Measurements from ENCODE around the gene SYTL5. TPM values are rescaled to one million over a fixed set of nuclear protein-coding genes. Genes with fewer than 3 reads are reported as not detected.
A peak's percentile ranks its signal among the peaks of the same experiment; 100 is the strongest.

SYTL5 gene
- total RNA-seq, 6 experiments from 2014 or later = 1.1 to 2.9 (median 2.4) TPM

DNA sequence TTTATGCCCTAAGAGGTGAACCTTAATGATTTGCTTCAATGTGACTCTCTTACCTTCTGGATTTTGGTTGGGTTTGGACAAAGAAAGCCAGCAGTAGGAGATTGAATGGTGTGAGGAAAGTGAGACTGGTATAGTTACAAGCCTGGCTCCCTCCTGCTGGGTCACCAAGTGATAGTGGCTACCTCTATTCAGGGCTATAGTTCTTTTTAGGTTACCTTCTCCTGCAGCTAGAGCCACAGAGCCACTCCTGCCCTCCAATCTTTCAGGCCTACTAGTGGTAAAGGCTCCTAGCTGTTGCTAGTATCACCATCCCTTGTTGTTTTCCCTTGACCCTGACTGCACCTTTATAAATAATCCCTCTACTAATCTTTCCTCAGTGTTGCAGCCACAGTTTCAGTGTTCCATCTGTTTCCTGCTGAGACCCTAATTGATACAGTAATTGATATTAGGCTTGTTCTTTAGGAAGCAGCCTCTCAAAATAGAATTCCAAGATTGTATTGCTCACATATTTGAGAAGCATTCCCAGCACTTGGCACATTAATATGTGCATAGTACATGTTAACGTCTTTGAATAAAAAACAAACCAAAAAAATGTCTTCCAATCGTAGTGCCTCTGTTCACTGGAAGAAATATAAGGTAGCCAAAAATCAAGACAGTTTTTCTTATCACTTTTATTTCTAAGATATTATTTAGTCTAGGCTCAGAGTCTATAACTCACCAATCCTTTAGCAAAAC is 132.0 kb downstream of the SYTL5 start:
- TF ChIP-seq POLR2A (IDR thresholded peaks at IDR 0.05) = no peak
- TF ChIP-seq, protein P1, sequence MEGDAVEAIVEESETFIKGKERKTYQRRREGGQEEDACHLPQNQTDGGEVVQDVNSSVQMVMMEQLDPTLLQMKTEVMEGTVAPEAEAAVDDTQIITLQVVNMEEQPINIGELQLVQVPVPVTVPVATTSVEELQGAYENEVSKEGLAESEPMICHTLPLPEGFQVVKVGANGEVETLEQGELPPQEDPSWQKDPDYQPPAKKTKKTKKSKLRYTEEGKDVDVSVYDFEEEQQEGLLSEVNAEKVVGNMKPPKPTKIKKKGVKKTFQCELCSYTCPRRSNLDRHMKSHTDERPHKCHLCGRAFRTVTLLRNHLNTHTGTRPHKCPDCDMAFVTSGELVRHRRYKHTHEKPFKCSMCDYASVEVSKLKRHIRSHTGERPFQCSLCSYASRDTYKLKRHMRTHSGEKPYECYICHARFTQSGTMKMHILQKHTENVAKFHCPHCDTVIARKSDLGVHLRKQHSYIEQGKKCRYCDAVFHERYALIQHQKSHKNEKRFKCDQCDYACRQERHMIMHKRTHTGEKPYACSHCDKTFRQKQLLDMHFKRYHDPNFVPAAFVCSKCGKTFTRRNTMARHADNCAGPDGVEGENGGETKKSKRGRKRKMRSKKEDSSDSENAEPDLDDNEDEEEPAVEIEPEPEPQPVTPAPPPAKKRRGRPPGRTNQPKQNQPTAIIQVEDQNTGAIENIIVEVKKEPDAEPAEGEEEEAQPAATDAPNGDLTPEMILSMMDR (IDR thresholded peaks at IDR 0.05) = no peak
- Histone ChIP-seq H3K27me3 (no peaks in the 10 kb centered on the region), H3K4me3 (no peak overlapping the region), H3K36me3 (no peaks in the 10 kb centered on the region), H3K9me3 (no peaks in the 10 kb centered on the region), H3K27ac (no peak overlapping the region), H3K4me1 (no peaks in the 10 kb centered on the region)
- ATAC-seq (no peak), DNase-seq (no peak)
- intact Hi-C loops (cut with DNase I) = no loop called here
- WGBS (ENCODE audit: insufficient coverage, low coverage, low lambda C conversion rate, missing lambda C conversion rate) = 36% methylated on average over 2 of the region's 2 CpGs

DNA sequence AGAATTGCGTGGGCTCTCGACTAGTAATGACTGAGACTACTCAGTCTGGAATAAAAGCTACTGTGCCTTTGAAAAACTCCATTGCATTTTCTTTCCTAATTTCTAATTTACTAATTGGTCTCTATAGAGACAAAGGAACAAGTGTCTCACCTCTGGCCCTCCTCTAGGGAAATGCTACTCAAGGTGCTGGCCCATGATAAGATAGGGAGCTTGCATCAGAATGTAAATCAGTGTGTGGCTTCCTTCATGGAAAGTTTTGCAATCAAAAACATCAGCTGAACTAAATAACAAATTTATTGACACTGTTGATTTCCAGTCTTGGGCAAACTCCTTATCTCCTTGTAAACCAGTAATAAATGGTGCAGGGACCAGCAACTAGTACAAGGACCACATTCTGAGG is 132.5 kb downstream of the SYTL5 start:
- TF ChIP-seq, protein P1 (IDR thresholded peaks at IDR 0.05) = no peak
- TF ChIP-seq POLR2A (IDR thresholded peaks at IDR 0.05) = no peak
- Histone ChIP-seq H3K9me3 (no peaks in the 10 kb centered on the region), H3K36me3 (no peaks in the 10 kb centered on the region), H3K4me1 (no peaks in the 10 kb centered on the region), H3K27me3 (no peaks in the 10 kb centered on the region), H3K4me3 (no peak overlapping the region), H3K27ac (no peak overlapping the region)
- DNase-seq = no peak
- ATAC-seq = no peak
- intact Hi-C loops (cut with DNase I) = no loop called here
- 66% methylated on average over 2 of the region's 2 CpGs for WGBS (ENCODE audit: insufficient coverage, low coverage, low lambda C conversion rate, missing lambda C conversion rate)

DNA sequence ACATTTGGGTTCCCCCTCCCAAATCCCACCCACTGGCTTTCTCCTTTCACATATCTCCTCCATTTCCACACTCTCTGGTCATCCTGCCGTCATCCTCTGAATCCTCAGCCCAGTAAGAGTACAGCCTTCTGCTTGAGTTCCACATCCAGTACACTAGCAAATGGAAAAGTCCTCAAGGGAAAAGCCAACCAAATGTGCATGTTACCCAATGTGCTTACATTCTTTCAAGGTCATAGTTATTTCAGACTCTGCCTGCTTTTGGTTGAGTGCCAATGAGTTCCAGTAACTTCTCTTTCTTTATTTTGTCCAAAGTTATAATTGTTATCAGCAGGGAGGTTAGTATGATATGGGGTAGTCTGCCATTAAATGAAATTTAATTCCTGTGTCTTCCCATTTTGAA is 136.3 kb downstream of the SYTL5 start:
- Histone ChIP-seq H3K36me3 (no peaks in the 10 kb centered on the region), H3K4me1 (no peaks in the 10 kb centered on the region), H3K27ac (no peak overlapping the region), H3K9me3 (no peaks in the 10 kb centered on the region), H3K27me3 (no peaks in the 10 kb centered on the region), H3K4me3 (no peak overlapping the region)
- no peak for DNase-seq
- intact Hi-C loops (cut with DNase I) = no loop called here
- 57% methylated on average over 1 of the region's 1 CpG for WGBS (ENCODE audit: insufficient coverage, low coverage, low lambda C conversion rate, missing lambda C conversion rate)
- ATAC-seq = peak in 3 of 4 donors; percentile 19 to 33 (median 23)
- TF ChIP-seq POLR2A (IDR thresholded peaks at IDR 0.05) = no peak
- TF ChIP-seq, protein P1 (IDR thresholded peaks at IDR 0.05) = no peak

DNA sequence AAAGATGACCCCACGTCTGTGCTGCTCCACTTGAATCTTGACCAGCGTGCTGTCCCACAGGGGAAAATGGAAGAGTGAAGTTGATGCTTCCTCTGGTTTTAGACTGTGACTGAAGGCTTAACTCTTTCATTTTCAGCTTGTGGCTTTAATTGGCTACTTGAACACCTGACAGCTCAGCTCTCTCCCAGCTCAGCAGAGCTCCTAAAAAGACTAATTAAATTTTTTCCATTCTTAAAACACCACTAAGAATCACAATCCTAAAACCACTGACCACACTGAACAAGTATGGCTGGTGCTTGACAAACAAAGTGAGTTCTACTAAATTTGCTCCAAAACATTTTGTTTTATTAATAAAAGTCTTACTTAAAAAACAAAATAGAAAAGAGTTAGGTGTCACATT is 142.7 kb downstream of the SYTL5 start:
- 83% methylated on average over 2 of the region's 2 CpGs for WGBS (ENCODE audit: insufficient coverage, low coverage, low lambda C conversion rate, missing lambda C conversion rate)
- intact Hi-C loops (cut with DNase I) = no loop called here
- Histone ChIP-seq H3K4me1 (no peaks in the 10 kb centered on the region), H3K36me3 (no peaks in the 10 kb centered on the region), H3K27ac (no peak overlapping the region), H3K4me3 (no peak overlapping the region), H3K27me3 (no peaks in the 10 kb centered on the region), H3K9me3 (no peaks in the 10 kb centered on the region)
- no peak for TF ChIP-seq POLR2A (IDR thresholded peaks at IDR 0.05)
- TF ChIP-seq, protein P1 (IDR thresholded peaks at IDR 0.05) = no peak
- no peak for DNase-seq
- ATAC-seq = no peak
